Measurements from ENCODE around the gene PA2G4.

PA2G4 gene

DNA sequence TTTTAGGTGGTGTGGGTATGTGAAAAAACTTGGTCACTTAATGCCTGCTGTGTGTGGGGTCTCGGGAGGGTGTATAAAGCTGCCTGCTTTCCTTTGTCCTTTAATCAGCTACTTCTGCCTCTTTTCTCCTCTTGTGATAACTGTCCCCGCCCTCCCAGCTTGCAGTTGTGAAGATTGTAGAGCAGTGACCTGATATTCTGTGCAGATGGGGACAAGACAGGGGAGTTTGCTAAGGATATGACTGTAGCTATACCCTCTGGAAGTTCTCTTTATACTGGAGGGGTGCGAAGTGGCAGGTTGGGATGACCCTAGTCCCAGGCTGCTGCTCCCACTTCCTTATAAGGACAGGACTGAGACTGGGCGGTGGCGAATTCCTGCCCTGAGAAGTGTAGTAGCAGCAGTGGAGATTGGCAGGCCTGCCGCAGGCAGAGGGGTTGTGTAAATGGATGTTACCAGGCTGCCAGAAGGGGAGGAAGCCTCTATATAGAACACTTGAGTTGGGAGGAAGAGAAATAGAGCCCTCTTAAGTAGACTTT lies 54.6 kb downstream of the PA2G4 start:
- H3K4me3 Mint-ChIP-seq = peak overlapping the region; percentile 99
- no peaks in the 10 kb centered on the region for H3K9me3 Mint-ChIP-seq
- H3K27ac Mint-ChIP-seq = peak overlapping the region; percentile 99
- peaks cover 38% of the 10 kb centered on the region for H3K4me1 Mint-ChIP-seq (ENCODE audit: low read depth)
- H3K27me3 Mint-ChIP-seq (ENCODE audit: low read depth) = no peaks in the 10 kb centered on the region
- peaks cover 57% of the 10 kb centered on the region for H3K36me3 Mint-ChIP-seq (ENCODE audit: low read depth)

DNA sequence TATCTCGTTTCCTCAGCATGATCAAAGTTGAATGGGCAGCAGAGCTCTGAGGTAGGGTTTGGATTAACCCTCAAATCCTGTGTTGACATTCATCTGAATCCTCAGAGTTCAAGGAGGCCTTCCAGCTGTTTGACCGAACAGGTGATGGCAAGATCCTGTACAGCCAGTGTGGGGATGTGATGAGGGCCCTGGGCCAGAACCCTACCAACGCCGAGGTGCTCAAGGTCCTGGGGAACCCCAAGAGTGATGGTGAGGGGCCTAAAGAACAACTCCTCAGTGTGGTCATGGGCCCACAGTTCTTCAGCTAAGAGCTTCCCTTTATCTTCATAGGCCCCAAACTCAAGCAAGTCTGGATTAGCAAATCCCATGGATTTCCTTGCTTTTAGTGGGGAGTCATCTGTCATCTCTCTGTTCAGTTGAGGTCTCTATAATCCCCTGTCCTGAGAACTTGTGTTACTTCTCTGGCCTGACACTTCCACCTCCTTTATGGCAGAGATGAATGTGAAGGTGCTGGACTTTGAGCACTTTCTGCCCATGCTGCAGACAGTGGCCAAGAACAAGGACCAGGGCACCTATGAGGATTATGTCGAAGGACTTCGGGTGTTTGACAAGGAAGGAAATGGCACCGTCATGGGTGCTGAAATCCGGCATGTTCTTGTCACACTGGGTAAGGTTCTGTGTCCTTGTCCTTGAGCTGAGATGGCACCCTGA lies 55.3 kb downstream of the PA2G4 start:
- Mint-ChIP-seq H3K4me1 (ENCODE audit: low read depth) (peaks cover 43% of the 10 kb centered on the region), H3K9me3 (no peaks in the 10 kb centered on the region), H3K27ac (peak overlapping the region; percentile 99), H3K27me3 (ENCODE audit: low read depth) (no peaks in the 10 kb centered on the region), H3K36me3 (ENCODE audit: low read depth) (peaks cover 63% of the 10 kb centered on the region), H3K4me3 (peak overlapping the region; percentile 99)

DNA sequence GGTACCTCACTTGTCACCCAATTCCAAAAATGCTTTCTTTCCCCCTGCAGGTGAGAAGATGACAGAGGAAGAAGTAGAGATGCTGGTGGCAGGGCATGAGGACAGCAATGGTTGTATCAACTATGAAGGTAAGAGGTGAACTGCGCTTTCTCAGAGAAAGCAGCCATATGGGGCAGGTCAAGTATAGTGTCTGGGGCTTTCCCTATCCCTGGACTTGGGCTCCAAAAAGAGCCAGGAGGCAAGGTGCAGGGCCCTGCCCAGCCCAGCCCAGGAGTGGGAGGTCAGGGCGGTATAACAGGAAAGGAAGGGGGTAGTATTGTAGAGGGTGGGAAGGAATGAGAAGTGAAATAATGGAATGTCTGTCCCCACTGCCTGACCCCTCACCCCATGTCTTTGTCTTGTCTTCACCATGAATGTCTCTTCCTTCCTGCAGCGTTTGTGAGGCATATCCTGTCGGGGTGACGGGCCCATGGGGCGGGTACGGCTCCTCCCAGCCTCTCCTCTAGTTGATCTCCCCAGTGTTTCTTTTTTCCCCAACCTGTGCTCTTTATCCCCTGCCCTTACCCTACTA lies 55.9 kb downstream of the PA2G4 start:
- no peaks in the 10 kb centered on the region for H3K27me3 Mint-ChIP-seq (ENCODE audit: low read depth)
- H3K4me3 Mint-ChIP-seq = peak overlapping the region; percentile 99
- H3K27ac Mint-ChIP-seq = peak overlapping the region; percentile 99
- H3K36me3 Mint-ChIP-seq (ENCODE audit: low read depth) = peaks cover 62% of the 10 kb centered on the region
- no peaks in the 10 kb centered on the region for H3K9me3 Mint-ChIP-seq
- peaks cover 38% of the 10 kb centered on the region for H3K4me1 Mint-ChIP-seq (ENCODE audit: low read depth)

DNA sequence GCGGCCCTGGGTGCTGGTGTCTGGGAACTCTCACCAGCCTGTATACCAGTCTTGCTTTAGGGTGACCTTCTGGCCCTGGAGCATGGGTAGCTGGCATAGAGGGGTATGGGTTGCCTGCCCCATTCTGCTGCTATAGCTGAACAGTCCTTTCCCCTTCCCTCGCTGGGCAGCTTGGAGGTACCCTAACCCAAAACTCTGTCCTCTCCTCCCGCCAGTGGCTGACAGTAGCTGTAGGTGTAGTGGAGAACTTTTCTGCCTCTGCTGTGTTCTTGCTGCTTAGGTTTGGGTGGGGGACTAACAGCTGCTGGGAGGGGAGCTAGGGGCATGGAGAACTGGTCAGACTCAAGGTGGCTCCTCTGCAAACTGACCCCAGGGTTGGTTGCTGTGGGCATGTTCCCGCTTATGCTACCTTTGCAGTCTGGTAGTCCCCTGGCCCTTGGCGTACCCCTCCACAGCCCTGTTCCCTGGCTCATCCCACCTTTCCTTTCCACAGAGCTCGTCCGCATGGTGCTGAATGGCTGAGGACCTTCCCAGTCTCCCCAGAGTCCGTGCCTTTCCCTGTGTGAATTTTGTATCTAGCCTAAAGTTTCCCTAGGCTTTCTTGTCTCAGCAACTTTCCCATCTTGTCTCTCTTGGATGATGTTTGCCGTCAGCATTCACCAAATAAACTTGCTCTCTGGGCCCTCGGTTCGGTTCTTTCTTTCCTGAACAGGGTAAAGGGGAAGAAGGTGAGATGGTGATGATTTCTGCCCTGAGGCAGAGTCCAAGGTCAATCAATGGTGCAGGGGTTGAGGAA lies 56.7 kb downstream of the PA2G4 start:
- Mint-ChIP-seq H3K4me1 (ENCODE audit: low read depth) (peaks cover 35% of the 10 kb centered on the region), H3K27me3 (ENCODE audit: low read depth) (no peaks in the 10 kb centered on the region), H3K27ac (peak overlapping the region; percentile 99), H3K9me3 (no peaks in the 10 kb centered on the region), H3K4me3 (peak overlapping the region; percentile 99), H3K36me3 (ENCODE audit: low read depth) (peaks cover 64% of the 10 kb centered on the region)

DNA sequence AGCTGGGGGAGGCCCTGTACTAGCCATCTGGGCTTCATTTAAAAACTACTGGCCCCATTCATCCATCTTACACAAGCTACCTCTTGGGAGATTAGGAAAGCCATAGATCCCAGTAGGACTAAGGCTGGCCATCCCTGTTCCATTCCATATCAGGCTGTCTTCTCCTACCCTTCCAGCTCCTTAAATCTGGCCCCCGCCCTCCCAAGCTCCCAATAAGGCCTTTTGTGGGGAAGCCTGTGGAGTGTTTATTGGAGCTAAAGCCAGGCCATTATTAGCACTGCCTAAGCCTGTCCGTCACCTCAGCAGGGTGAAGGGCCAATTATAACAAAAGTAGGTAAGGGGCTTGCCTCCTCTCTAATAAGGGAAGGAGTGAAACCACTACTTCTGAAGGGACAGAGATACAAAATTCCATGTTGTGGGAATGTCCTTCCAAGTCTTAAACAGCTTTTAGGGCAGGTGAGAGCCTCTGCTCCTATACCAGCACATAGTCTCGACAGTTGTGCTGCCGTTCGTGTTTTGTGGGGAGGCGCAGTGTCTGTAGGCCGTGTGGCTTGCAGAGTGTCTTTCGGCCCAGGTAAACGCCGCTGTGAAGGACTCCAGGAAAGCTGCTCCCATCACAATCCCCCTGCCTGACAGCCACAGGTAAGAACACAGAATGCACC lies 57.5 kb downstream of the PA2G4 start:
- Mint-ChIP-seq H3K9me3 (no peaks in the 10 kb centered on the region), H3K36me3 (ENCODE audit: low read depth) (peaks cover 64% of the 10 kb centered on the region), H3K27ac (peak overlapping the region; percentile 79), H3K27me3 (ENCODE audit: low read depth) (no peaks in the 10 kb centered on the region), H3K4me3 (peak overlapping the region; percentile 59), H3K4me1 (ENCODE audit: low read depth) (peaks cover 35% of the 10 kb centered on the region)

DNA sequence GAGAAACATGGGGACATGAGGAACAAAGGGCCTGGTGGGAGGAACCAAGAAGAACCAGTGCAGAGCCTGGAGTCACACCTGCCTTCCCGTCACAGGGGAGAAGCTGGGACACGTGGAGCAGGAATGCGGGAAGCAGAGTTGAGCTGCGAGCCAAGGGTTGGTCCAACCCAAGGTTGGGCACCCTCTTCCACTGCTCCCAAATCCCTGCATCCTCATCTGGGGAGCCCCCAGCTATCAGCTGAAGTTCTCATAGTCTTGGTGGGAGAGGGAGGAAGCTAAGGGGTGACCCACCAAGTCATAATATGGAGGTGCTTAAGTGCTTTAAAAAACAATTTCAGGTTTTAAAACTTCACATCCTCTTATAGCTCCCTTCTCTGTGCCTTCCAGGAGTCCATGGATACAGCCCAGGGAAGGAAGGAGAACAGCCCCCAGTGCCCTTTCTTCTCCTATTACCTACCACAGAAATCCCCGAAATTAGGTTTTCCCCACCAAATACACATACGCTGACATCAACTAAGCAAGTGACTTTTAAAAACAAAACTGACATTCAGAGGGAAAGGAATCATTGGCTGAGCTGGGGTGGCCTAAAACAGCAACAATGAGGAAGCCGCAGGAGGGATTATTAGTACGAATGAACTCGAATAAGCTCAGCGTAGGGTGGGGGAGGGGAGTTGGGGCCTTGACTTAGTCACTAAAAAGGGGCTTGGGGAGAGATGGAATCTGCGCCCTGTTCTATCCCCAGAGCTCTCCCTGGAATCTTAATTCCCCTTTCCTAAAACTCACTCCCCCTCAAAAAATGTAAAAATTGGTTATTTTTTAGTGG lies 58.3 kb downstream of the PA2G4 start:
- H3K27me3 Mint-ChIP-seq (ENCODE audit: low read depth) = no peaks in the 10 kb centered on the region
- H3K9me3 Mint-ChIP-seq = no peaks in the 10 kb centered on the region
- peak overlapping the region; percentile 36 for H3K27ac Mint-ChIP-seq
- H3K4me3 Mint-ChIP-seq = no peak overlapping the region
- H3K36me3 Mint-ChIP-seq (ENCODE audit: low read depth) = peaks cover 66% of the 10 kb centered on the region
- peaks cover 31% of the 10 kb centered on the region for H3K4me1 Mint-ChIP-seq (ENCODE audit: low read depth)
